IMR-90 (cell line): ENCODE results near the gene HSPA6. TPM values are rescaled to one million over a fixed set of nuclear protein-coding genes. Genes with fewer than 3 reads are reported as not detected.
"Not testable (repeated sequence)": the region's sequence is repeated elsewhere in the genome, so short reads cannot be mapped to it uniquely, and the experiment has no call there.

ENCODE experiments used
- ATAC-seq: fragments of 200-7000 bp; cut with Tn5 transposase; 2 replicates; pipeline ENCODE4 v1.9.1; 2020; ENCODE audit warnings: low read depth, mild to moderate bottlenecking, moderate library complexity
- BruUV-seq: library from RNA; stranded (reverse); fragments of 400-500 nt; replicated peaks from 2 replicates; lab custom pipeline; 2021; lab: Mats Ljungman, UMichigan
- CTCF ChIA-PET: fragments of 300-600 bp; formaldehyde crosslinking; extraction: SDS; loops from one replicate; lab custom pipeline; 2021; ENCODE audit warnings: antibody characterized with exemption; lab: Yijun Ruan, JAX
- POLR2A ChIA-PET: fragments of 300-600 bp; sonication (Branson Sonifier 250); formaldehyde crosslinking; loops from one replicate; lab custom pipeline; 2022; ENCODE audit warnings: antibody characterized with exemption; ENCODE audit not compliant: unreplicated experiment; lab: Charles Lee
- DNase-seq: peaks from one replicate; pipeline ENCODE4 v3.0.0; 2013
- H2AFZ ChIP-seq: replicated peaks from 2 replicates; pipeline ENCODE3; 2013; ENCODE audit warnings: low read length, mild to moderate bottlenecking; ENCODE audit not compliant: poor library complexity
- H2AK5ac ChIP-seq: 2 replicates; pipeline ENCODE4 v1.6.1; 2013; ENCODE audit warnings: low read depth, low read length, inconsistent platforms
- H2AK9ac ChIP-seq: replicated peaks from 2 replicates; pipeline ENCODE3; 2013; ENCODE audit warnings: mild to moderate bottlenecking, low read depth, low read length, moderate library complexity; ENCODE audit not compliant: poor library complexity
- H2BK120ac ChIP-seq: 2 replicates; pipeline ENCODE4 v1.6.1; 2013; ENCODE audit warnings: low read depth, low read length, inconsistent platforms
- H2BK15ac ChIP-seq: 3 replicates; pipeline ENCODE4 v1.6.1; 2013; ENCODE audit warnings: low read depth, low read length, inconsistent platforms
- H2BK20ac ChIP-seq: 2 replicates; pipeline ENCODE4 v1.6.1; 2013; ENCODE audit warnings: low read depth, mild to moderate bottlenecking, inconsistent platforms, low read length, moderate library complexity
- H2BK5ac ChIP-seq: 2 replicates; pipeline ENCODE4 v1.6.1; 2013; ENCODE audit warnings: mild to moderate bottlenecking, low read depth, low read length, inconsistent platforms; ENCODE audit not compliant: poor library complexity, severe bottlenecking
- H3K14ac ChIP-seq: replicated peaks from 2 replicates; pipeline ENCODE4 v1.6.1; 2013; ENCODE audit warnings: low read depth, low read length, inconsistent platforms
- H3K18ac ChIP-seq: 2 replicates; pipeline ENCODE4 v1.6.1; 2013; ENCODE audit warnings: low read depth, low read length, control low read depth
- H3K23ac ChIP-seq: 2 replicates; pipeline ENCODE4 v1.6.1; 2013; ENCODE audit warnings: low read depth, low read length, inconsistent platforms
- H3K27ac ChIP-seq: 2 replicates; pipeline ENCODE4 v1.5.1; 2013; ENCODE audit warnings: mild to moderate bottlenecking, control low read depth, low read length; ENCODE audit not compliant: insufficient read depth
- H3K27me3 ChIP-seq: 2 replicates; pipeline ENCODE4 v1.6.1; 2013; ENCODE audit warnings: low read length; ENCODE audit not compliant: control insufficient read depth, insufficient read depth
- H3K36me3 ChIP-seq: 2 replicates; pipeline ENCODE4 v1.6.1; 2013; ENCODE audit warnings: low read length, mixed read lengths; ENCODE audit not compliant: control insufficient read depth, insufficient read depth
- H3K4ac ChIP-seq: 2 replicates; pipeline ENCODE4 v1.6.1; 2013; ENCODE audit warnings: low read depth, low read length, inconsistent platforms
- H3K4me1 ChIP-seq: 2 replicates; pipeline ENCODE4 v1.6.1; 2013; ENCODE audit warnings: low read length, mixed read lengths; ENCODE audit not compliant: control insufficient read depth, insufficient read depth
- H3K4me2 ChIP-seq: 2 replicates; pipeline ENCODE4 v1.6.1; 2013; ENCODE audit warnings: low read depth, mild to moderate bottlenecking, control low read depth, low read length, moderate library complexity
- H3K4me3 ChIP-seq: 2 replicates; pipeline ENCODE4 v1.5.1; 2013; ENCODE audit warnings: low read depth, mild to moderate bottlenecking, control low read depth, low read length, moderate library complexity; ENCODE audit not compliant: insufficient read depth
- H3K56ac ChIP-seq: 2 replicates; pipeline ENCODE4 v1.6.1; 2013; ENCODE audit warnings: low read length, inconsistent platforms; ENCODE audit not compliant: insufficient read depth; ENCODE audit errors: extremely low read depth
- H3K79me1 ChIP-seq, 2 experiments: 2 replicates each; pipeline ENCODE4 v1.6.1; 2013; ENCODE audit warnings: low read length in 2 of 2, inconsistent platforms in 1 of 2, low read depth in 1 of 2
- H3K9ac ChIP-seq: 2 replicates; pipeline ENCODE4 v1.6.1; 2013; ENCODE audit warnings: low read depth, low read length, control low read depth
- H3K9me1 ChIP-seq: 2 replicates; pipeline ENCODE4 v1.6.1; 2013; ENCODE audit warnings: low read length, inconsistent platforms; ENCODE audit not compliant: insufficient read depth
- H3K9me3 ChIP-seq: 2 replicates; pipeline ENCODE4 v1.6.1; 2013; ENCODE audit warnings: low read length; ENCODE audit not compliant: control insufficient read depth, insufficient read depth
- H4K20me1 ChIP-seq: 2 replicates; pipeline ENCODE4 v1.6.1; 2013; ENCODE audit warnings: low read length, inconsistent platforms; ENCODE audit not compliant: insufficient read depth
- H4K5ac ChIP-seq: 2 replicates; pipeline ENCODE4 v1.6.1; 2013; ENCODE audit warnings: mild to moderate bottlenecking, low read depth, low read length, control low read depth
- H4K8ac ChIP-seq, 2 experiments: 2 replicates each; pipeline ENCODE4 v1.6.1; 2013; ENCODE audit warnings: low read depth in 2 of 2, low read length in 2 of 2, control low read depth in 1 of 2, inconsistent platforms in 1 of 2
- H4K91ac ChIP-seq: 2 replicates; pipeline ENCODE4 v1.6.1; 2013; ENCODE audit warnings: low read depth, low read length, inconsistent platforms; ENCODE audit not compliant: insufficient read depth
- BHLHE40 ChIP-seq: fragments of 150-350 bp; IDR thresholded peaks from 2 replicates; pipeline ENCODE4 v1.6.1; 2016; ENCODE audit warnings: mild to moderate bottlenecking, low read depth, low read length
- CEBPB ChIP-seq: IDR thresholded peaks from 2 replicates; pipeline ENCODE4 v1.6.1; 2012; ENCODE audit warnings: low read depth, low read length, improper control_type of control experiment
- FOS ChIP-seq: fragments of 150-350 bp; IDR thresholded peaks from 2 replicates; pipeline ENCODE4 v1.6.1; 2016; ENCODE audit warnings: low read depth, low read length
- MAFK ChIP-seq: IDR thresholded peaks from 2 replicates; pipeline ENCODE4 v1.6.1; 2012; ENCODE audit warnings: low read depth, low read length, improper control_type of control experiment
- MXI1 ChIP-seq: IDR thresholded peaks from 2 replicates; pipeline ENCODE4 v1.6.1; 2012; ENCODE audit warnings: low read depth, mild to moderate bottlenecking, low read length, moderate library complexity, borderline replicate concordance
- NFE2L2 ChIP-seq: fragments of 150-350 bp; IDR thresholded peaks from 2 replicates; pipeline ENCODE4 v1.6.1; 2016; ENCODE audit warnings: low read depth, mild to moderate bottlenecking, low read length
- WGBS, 2 experiments: methylation state at CpG; one replicate each; pipeline versions ENCODE4 v1.1.5 to v1.1.7; 2013; ENCODE audit warnings: missing lambda C conversion rate in 2 of 2; ENCODE audit not compliant: insufficient read length in 1 of 2; ENCODE audit errors: extremely low coverage in 2 of 2; 5-methylcytosine and 5-hydroxymethylcytosine counted together
- dilution Hi-C: fragments of 300-500 bp; cut with HindIII; formaldehyde crosslinking; loops from one replicate; pipeline ENCODE4 v1.14.3; 2018; ENCODE audit warnings: low sequenced_read_pairs; ENCODE audit not compliant: unreplicated experiment
- in situ Hi-C: fragments of 300-500 bp; cut with MboI; formaldehyde crosslinking; loops from 3 replicates; pipeline ENCODE4 v1.14.3; 2019; ENCODE audit warnings: low sequenced_read_pairs, inconsistent platforms, mixed read lengths
- intact Hi-C: fragments of 100-400 bp; cut with micrococcal nuclease; formaldehyde crosslinking; loops from 2 replicates; pipeline ENCODE4 v1.10.0; 2022
- polyA plus RNA-seq, 3 experiments: library from polyadenylated mRNA; depleted of rRNA; stranded (reverse); fragments of >200 nt; gene quantifications; 2 replicates each; pipeline ENCODE4 v1.2.3, GENCODE V29; 2012; ENCODE audit warnings: low replicate concordance in 1 of 3
- total RNA-seq: library from RNA; depleted of rRNA; stranded (reverse); fragments of >200 nt; gene quantifications from 2 replicates; pipeline ENCODE4 v1.2.3, GENCODE V29; 2012
- TF ChIP-seq, protein P1 (sequence below): conservative IDR thresholded peaks from 2 replicates; pipeline ENCODE4 v1.5.1; 2012; ENCODE audit warnings: mild to moderate bottlenecking, low read depth, low read length, improper control_type of control experiment

HSPA6 gene
- total and polyA plus RNA-seq, 2 of the 4 experiments (the other 2 are of a cell fraction) = 0.54 to 0.67 TPM

DNA sequence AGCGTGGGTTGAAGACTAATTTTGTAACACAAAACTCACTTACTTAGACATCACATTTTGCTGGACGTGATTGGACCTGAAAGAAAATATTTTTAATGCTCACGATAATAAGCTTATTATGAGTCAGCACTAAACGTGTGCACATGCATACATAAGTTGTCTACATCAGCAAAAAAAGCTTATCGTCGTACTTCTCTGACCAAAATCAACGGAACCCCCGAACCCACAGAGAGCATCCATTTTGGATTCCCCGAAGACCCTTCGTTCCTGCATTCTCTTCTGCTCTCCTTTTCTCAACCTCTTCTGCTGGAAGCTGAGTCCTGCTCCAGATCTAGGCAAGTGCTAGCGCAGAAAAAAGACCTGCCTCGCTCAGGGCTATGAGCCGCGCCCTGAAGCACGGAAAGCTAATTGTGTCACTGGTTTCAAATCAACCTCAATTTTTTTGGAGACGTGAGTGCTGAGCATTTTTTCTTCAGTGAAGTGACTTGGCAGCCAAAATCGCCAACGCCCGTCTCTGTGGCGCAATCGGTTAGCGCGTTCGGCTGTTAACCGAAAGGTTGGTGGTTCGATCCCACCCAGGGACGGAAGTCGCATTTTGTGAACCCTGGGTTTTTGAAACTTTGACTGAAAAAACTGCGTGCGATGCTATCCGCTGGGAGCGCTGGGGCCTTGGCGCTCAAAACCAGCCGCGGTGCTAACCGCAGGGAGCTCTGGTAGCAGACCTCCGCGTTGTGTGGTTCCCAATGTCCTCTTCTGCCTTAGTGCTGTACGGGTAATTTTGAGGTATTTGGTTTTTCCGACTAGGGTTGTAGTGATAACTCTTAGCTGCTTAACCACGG is 15.6 kb downstream of the HSPA6 start:
- DNase-seq (peak; percentile 86), ATAC-seq (peak; percentile 98)
- H3K9me3 ChIP-seq, H4K5ac ChIP-seq, POLR2A ChIA-PET, H2BK5ac ChIP-seq, dilution Hi-C loops, H3K9me1 ChIP-seq, H4K91ac ChIP-seq, H3K27me3 ChIP-seq, H3K27ac ChIP-seq, BruUV-seq, H3K79me1 ChIP-seq, H3K18ac ChIP-seq, H2BK120ac ChIP-seq, H2BK15ac ChIP-seq, H4K8ac ChIP-seq, H4K20me1 ChIP-seq, H2BK20ac ChIP-seq, H3K36me3 ChIP-seq, H3K4ac ChIP-seq, H2AK5ac ChIP-seq, H3K4me1 ChIP-seq, H3K23ac ChIP-seq, H3K56ac ChIP-seq: not testable (repeated sequence)
- in situ Hi-C loops (loop anchor here (10.0 kb wide), 1 partner anchor 195 kb away; no protein-coding TSS in a partner anchor), intact Hi-C loops (loop anchor here (1.0 kb wide), 1 partner anchor 8 kb away; no protein-coding TSS in a partner anchor)
- peak overlapping the region; percentile 68 for H3K4me3 ChIP-seq
- peak overlapping the region; percentile 73 for H3K4me2 ChIP-seq
- peak overlapping the region; percentile 39; the same call in 1 of the 2 replicates for H3K9ac ChIP-seq
- peak; percentile 78 for TF ChIP-seq FOS
- TF ChIP-seq CEBPB = peak; percentile 93
- TF ChIP-seq NFE2L2 = peak; percentile 37; the same call in 1 of the 2 replicates
- TF ChIP-seq, protein P1, sequence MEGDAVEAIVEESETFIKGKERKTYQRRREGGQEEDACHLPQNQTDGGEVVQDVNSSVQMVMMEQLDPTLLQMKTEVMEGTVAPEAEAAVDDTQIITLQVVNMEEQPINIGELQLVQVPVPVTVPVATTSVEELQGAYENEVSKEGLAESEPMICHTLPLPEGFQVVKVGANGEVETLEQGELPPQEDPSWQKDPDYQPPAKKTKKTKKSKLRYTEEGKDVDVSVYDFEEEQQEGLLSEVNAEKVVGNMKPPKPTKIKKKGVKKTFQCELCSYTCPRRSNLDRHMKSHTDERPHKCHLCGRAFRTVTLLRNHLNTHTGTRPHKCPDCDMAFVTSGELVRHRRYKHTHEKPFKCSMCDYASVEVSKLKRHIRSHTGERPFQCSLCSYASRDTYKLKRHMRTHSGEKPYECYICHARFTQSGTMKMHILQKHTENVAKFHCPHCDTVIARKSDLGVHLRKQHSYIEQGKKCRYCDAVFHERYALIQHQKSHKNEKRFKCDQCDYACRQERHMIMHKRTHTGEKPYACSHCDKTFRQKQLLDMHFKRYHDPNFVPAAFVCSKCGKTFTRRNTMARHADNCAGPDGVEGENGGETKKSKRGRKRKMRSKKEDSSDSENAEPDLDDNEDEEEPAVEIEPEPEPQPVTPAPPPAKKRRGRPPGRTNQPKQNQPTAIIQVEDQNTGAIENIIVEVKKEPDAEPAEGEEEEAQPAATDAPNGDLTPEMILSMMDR = 0 out of 2 replicates have a peak, but pooled peaks have one; percentile 3
- TF ChIP-seq MAFK = peak; percentile 96
- 0 out of 2 replicates have a peak, but pooled peaks have one; percentile 26 for TF ChIP-seq MXI1
- TF ChIP-seq BHLHE40 = peak; percentile 34; the same call in 1 of the 2 replicates
- CTCF ChIA-PET = interaction anchor here (0.6 kb wide), 1 partner anchor 32 kb away, joined by 5 read pairs; no protein-coding TSS in a partner anchor
- 0% methylated on average over 16 of the region's 41 CpGs; no CpG with 5 or more reads in 1 of the 2 experiments for WGBS, 2 experiments
- peak overlapping the region; percentile 87 for H2AK9ac ChIP-seq
- H3K14ac ChIP-seq = 0 out of 2 replicates have a peak overlapping the region, but pooled peaks have one; percentile 1
- peak overlapping the region; percentile 78 for H2AFZ ChIP-seq
